Psoas muscle (tissue), 8 donors: Measurements from ENCODE around the gene PIP4P1. TPM values are rescaled to one million over a fixed set of nuclear protein-coding genes. Genes with fewer than 3 reads are reported as not detected.
A peak's percentile ranks its signal among the peaks of the same experiment; 100 is the strongest.

ENCODE experiments used
- ATAC-seq, 4 donors: fragments of 200-7000 bp; cut with Tn5 transposase; one replicate each; pipeline ENCODE4 v1.9.1; 2020; ENCODE audit warnings: moderate library complexity in 3 of 4, mild to moderate bottlenecking in 2 of 4
- DNase-seq, 2 donors: peaks; one replicate each; pipeline ENCODE4 v3.0.0-alpha.2; 2020
- H3K27ac ChIP-seq: fragments of 200-600 bp; one replicate; pipeline ENCODE4 v1.8.0; 2022
- H3K27me3 ChIP-seq, 3 donors: fragments of 200-600 bp in 1 of 3; one replicate each; pipeline versions ENCODE4 v1.6.1 to v1.8.0; 2013 to 2022; ENCODE audit warnings: low read length in 2 of 3, mild to moderate bottlenecking in 2 of 3, moderate library complexity in 1 of 3; ENCODE audit not compliant: insufficient read depth in 3 of 3
- H3K36me3 ChIP-seq, 2 donors: fragments of 200-600 bp in 1 of 2; one replicate each; pipeline versions ENCODE4 v1.6.1 to v1.8.0; 2013 to 2022; ENCODE audit warnings: low read depth in 1 of 2, mild to moderate bottlenecking in 1 of 2, moderate library complexity in 1 of 2; ENCODE audit not compliant: insufficient read depth in 1 of 2
- H3K4me1 ChIP-seq: fragments of 200-600 bp; one replicate; pipeline ENCODE4 v1.8.0; 2022
- H3K4me3 ChIP-seq: fragments of 200-600 bp; one replicate; pipeline ENCODE4 v1.8.0; 2022; ENCODE audit warnings: mild to moderate bottlenecking
- H3K9me3 ChIP-seq: fragments of 200-600 bp; one replicate; pipeline ENCODE4 v1.8.0; 2022
- CTCF ChIP-seq: fragments of 200-600 bp; IDR thresholded peaks from one replicate; pipeline ENCODE4 v1.8.0; 2022; ENCODE audit warnings: antibody characterized with exemption
- WGBS, 3 donors: extraction: QIAGEN DNeasy Blood & Tissue Kit; methylation state at CpG; one replicate each; pipeline versions ENCODE4 v1.1.6 to v1.1.7; 2013; 5-methylcytosine and 5-hydroxymethylcytosine counted together
- intact Hi-C, 2 donors: fragments of 100-400 bp; cut with DNase I; formaldehyde crosslinking; loops; one replicate each; pipeline versions ENCODE4 v1.11.0 to v1.14.2; 2022
- polyA plus RNA-seq, 3 donors: library from polyadenylated mRNA; stranded (reverse); fragments of 200-250 nt; gene quantifications; one replicate each; pipeline ENCODE4 v1.2.3, GENCODE V29; 2013
- total RNA-seq, 4 donors: library from RNA; stranded (reverse); fragmentation: NEBNext Ultra II Directional in 2 of 4; extraction: Animal tissue kit (Norgen Biotek cat#: 25700) in 2 of 4; gene quantifications; one replicate each; pipeline versions ENCODE4 v1.2.1 to v1.2.4, GENCODE V29; 2021 to 2023
- donor health status: healthy with polysubstance abuse.
- donor health status: DM: no; HTN: no; CAD: no; lungs with moderate emphysema.
- donor health status: Bipolar disorder and iron deficiency.
- donor health status: healthy.
- donor health status: DM: yes; HTN: yes; CAD: no.
- donor health status: DM: no; HTN: no; CAD: no.
- donor health status: DM: no; HTN: no; CAD: no.
- donor health status: DM: yes; HTN: yes; CAD: no.

PIP4P1 gene
- total and polyA plus RNA-seq, 7 donors, result 15.6 to 56.5 (median 23.1) TPM

GRCh38 chr14:20501346-20501745 lies 40.1 kb upstream of the PIP4P1 start:
- DNase-seq, result no peak
- WGBS, 3 donors, result 92 to 100% (median 93%) methylated on average over 2 of the region's 2 CpGs
- TF ChIP-seq CTCF, result no peak
- no peak for ATAC-seq
- Histone ChIP-seq H3K27ac (no peak overlapping the region), H3K27me3 (no peaks in the 10 kb centered on the region), H3K36me3 (no peaks in the 10 kb centered on the region), H3K4me3 (no peak overlapping the region), H3K9me3 (no peaks in the 10 kb centered on the region), H3K4me1 (no peaks in the 10 kb centered on the region)
- intact Hi-C loops, result no loop called here

GRCh38 chr14:20499881-20500280 lies 38.6 kb upstream of the PIP4P1 start:
- DNase-seq (no peak), ATAC-seq (no peak)
- no peaks in the 10 kb centered on the region for H3K36me3 ChIP-seq
- H3K27ac ChIP-seq, result no peak overlapping the region
- H3K27me3 ChIP-seq, result no peaks in the 10 kb centered on the region
- H3K9me3 ChIP-seq, result no peaks in the 10 kb centered on the region
- WGBS, 3 donors, result 63 to 67% (median 64%) methylated on average over 5 of the region's 5 CpGs
- H3K4me3 ChIP-seq, result no peak overlapping the region
- intact Hi-C loops, result no loop called here
- no peaks in the 10 kb centered on the region for H3K4me1 ChIP-seq
- no peak for TF ChIP-seq CTCF

- Histone ChIP-seq H3K27ac (peak overlapping the region; percentile 58), H3K27me3 (no peaks in the 10 kb centered on the region), H3K4me3 (no peak overlapping the region), H3K36me3 (no peaks in the 10 kb centered on the region), H3K9me3 (no peaks in the 10 kb centered on the region), H3K4me1 (no peaks in the 10 kb centered on the region)
- DNase-seq, result no peak
- WGBS, 3 donors, result 52 to 59% (median 53%) methylated on average over 4 of the region's 4 CpGs
- ATAC-seq, result no peak
- no peak for TF ChIP-seq CTCF
- intact Hi-C loops, result no loop called here
Measured at GRCh38 chr14:20499108-20499507, 37.9 kb upstream of the PIP4P1 start.

- no peak for DNase-seq
- no peak for TF ChIP-seq CTCF
- 76 to 85% (median 80%) methylated on average over 2 of the region's 2 CpGs for WGBS, 3 donors
- no peaks in the 10 kb centered on the region for H3K36me3 ChIP-seq
- H3K9me3 ChIP-seq, result no peaks in the 10 kb centered on the region
- peak overlapping the region; percentile 58 for H3K27ac ChIP-seq
- H3K4me3 ChIP-seq, result no peak overlapping the region
- no peaks in the 10 kb centered on the region for H3K27me3 ChIP-seq
- ATAC-seq, result no peak
- intact Hi-C loops, result no loop called here
- no peaks in the 10 kb centered on the region for H3K4me1 ChIP-seq
Measured at GRCh38 chr14:20498622-20499021, 37.4 kb upstream of the PIP4P1 start.
